Stimulated activated CD8-positive, alpha-beta memory T cell treated with anti-CD3 and anti-CD28 coated beads, Interleukin-7, amount 100 ng/mL, for 4 hours (primary cell): ENCODE data around the gene MROH7.

Experiments
- DNase-seq, 2 donors: peaks; one replicate each; pipeline ENCODE4 v3.0.0-alpha.2; 2020; ENCODE audit warnings: low read depth in 2 of 2

MROH7 gene

GRCh38 chr1:54741531-54741930, 99.9 kb downstream of the MROH7 start:
- DNase-seq: no peak

- no peak for DNase-seq
Observed at GRCh38 chr1:54742282-54742681, 100.7 kb downstream of the MROH7 start.

GRCh38 chr1:54743416-54744226, 102.0 kb downstream of the MROH7 start:
- DNase-seq: no peak

GRCh38 chr1:54744696-54745095, 103.1 kb downstream of the MROH7 start:
- no peak for DNase-seq

GRCh38 chr1:54745274-54745673, 103.7 kb downstream of the MROH7 start:
- no peak for DNase-seq

- DNase-seq: no peak
Observed at GRCh38 chr1:54745864-54746263, 104.3 kb downstream of the MROH7 start.

- no peak for DNase-seq
Observed at GRCh38 chr1:54748094-54748835, 106.7 kb downstream of the MROH7 start.

- DNase-seq: no peak
Observed at GRCh38 chr1:54750596-54750995, 109.0 kb downstream of the MROH7 start.

- DNase-seq: no peak
Observed at GRCh38 chr1:54751426-54751825, 109.8 kb downstream of the MROH7 start.

GRCh38 chr1:54754045-54754444, 112.5 kb downstream of the MROH7 start:
- DNase-seq: no peak

GRCh38 chr1:54754486-54755285, 113.1 kb downstream of the MROH7 start:
- no peak for DNase-seq

- no peak for DNase-seq
Observed at GRCh38 chr1:54757833-54758232, 116.2 kb downstream of the MROH7 start.

- DNase-seq: no peak
Observed at GRCh38 chr1:54758678-54759348, 117.2 kb downstream of the MROH7 start.
